HEK293T (cell line): Measurements from ENCODE around the gene WASF1.
"Not testable (repeated sequence)": the region's sequence is repeated elsewhere in the genome, so short reads cannot be mapped to it uniquely, and the experiment has no call there.

Experiments
- CTCF ChIA-PET: fragments of 350-600 bp; formaldehyde crosslinking; extraction: SDS; loops from one replicate; lab custom pipeline; 2021; ENCODE audit warnings: antibody characterized with exemption, inconsistent platforms; lab: Yijun Ruan, JAX
- POLR2A ChIA-PET: fragments of 350-600 bp; formaldehyde crosslinking; extraction: SDS; loops from one replicate; lab custom pipeline; 2020; ENCODE audit warnings: antibody characterized with exemption, inconsistent platforms; lab: Yijun Ruan, JAX
- DNase-seq: peaks from one replicate; pipeline ENCODE4 v3.0.0; 2012; ENCODE audit warnings: mixed read lengths; ENCODE audit errors: extremely low spot score
- ARNT ChIP-seq: fragments of 450-650 bp; IDR thresholded peaks from 2 replicates; pipeline ENCODE4 v1.6.1; 2017; ENCODE audit warnings: mild to moderate bottlenecking
- BHLHE40 ChIP-seq: fragments of 450-650 bp; IDR thresholded peaks from 2 replicates; pipeline ENCODE4 v1.6.1; 2016; ENCODE audit warnings: mild to moderate bottlenecking, moderate library complexity, borderline replicate concordance
- CTBP1 ChIP-seq: fragments of 450-650 bp; IDR thresholded peaks from 2 replicates; pipeline ENCODE4 v1.6.1; 2016; ENCODE audit warnings: borderline replicate concordance
- ELF4 ChIP-seq: fragments of 450-650 bp; IDR thresholded peaks from 2 replicates; pipeline ENCODE4 v1.6.1; 2017; ENCODE audit warnings: antibody characterized with exemption
- FOXA1 ChIP-seq: fragments of 450-650 bp; IDR thresholded peaks from 2 replicates; pipeline ENCODE4 v1.6.1; 2016; ENCODE audit warnings: mild to moderate bottlenecking
- FOXK2 ChIP-seq: fragments of 450-650 bp; IDR thresholded peaks from 2 replicates; pipeline ENCODE4 v1.6.1; 2016; ENCODE audit warnings: mild to moderate bottlenecking
- FOXM1 ChIP-seq: fragments of 450-650 bp; IDR thresholded peaks from 2 replicates; pipeline ENCODE4 v1.6.1; 2017; ENCODE audit warnings: mild to moderate bottlenecking, borderline replicate concordance
- HDGF ChIP-seq: fragments of 450-650 bp; IDR thresholded peaks from 2 replicates; pipeline ENCODE4 v1.6.1; 2017; ENCODE audit warnings: antibody characterized with exemption, borderline replicate concordance
- L3MBTL2 ChIP-seq: fragments of 450-650 bp; conservative IDR thresholded peaks from 2 replicates; pipeline ENCODE4 v1.6.1; 2016; ENCODE audit warnings: mild to moderate bottlenecking
- LEF1 ChIP-seq: fragments of 450-650 bp; IDR thresholded peaks from 2 replicates; pipeline ENCODE4 v1.6.1; 2017; ENCODE audit warnings: mild to moderate bottlenecking, borderline replicate concordance
- NFRKB ChIP-seq: fragments of 450-650 bp; IDR thresholded peaks from 2 replicates; pipeline ENCODE4 v1.6.1; 2016; ENCODE audit warnings: mild to moderate bottlenecking, moderate library complexity
- PKNOX1 ChIP-seq: fragments of 450-650 bp; IDR thresholded peaks from 2 replicates; pipeline ENCODE4 v1.6.1; 2016
- SP1 ChIP-seq: fragments of 450-650 bp; IDR thresholded peaks from 2 replicates; pipeline ENCODE4 v1.6.1; 2017
- SUZ12 ChIP-seq: fragments of 450-650 bp; IDR thresholded peaks from 2 replicates; pipeline ENCODE4 v1.6.1; 2016; ENCODE audit warnings: mild to moderate bottlenecking
- TARDBP ChIP-seq: fragments of 450-650 bp; IDR thresholded peaks from 2 replicates; pipeline ENCODE4 v1.6.1; 2016
- ZNF384 ChIP-seq: fragments of 450-650 bp; IDR thresholded peaks from 2 replicates; pipeline ENCODE4 v1.6.1; 2016

WASF1 gene

DNA sequence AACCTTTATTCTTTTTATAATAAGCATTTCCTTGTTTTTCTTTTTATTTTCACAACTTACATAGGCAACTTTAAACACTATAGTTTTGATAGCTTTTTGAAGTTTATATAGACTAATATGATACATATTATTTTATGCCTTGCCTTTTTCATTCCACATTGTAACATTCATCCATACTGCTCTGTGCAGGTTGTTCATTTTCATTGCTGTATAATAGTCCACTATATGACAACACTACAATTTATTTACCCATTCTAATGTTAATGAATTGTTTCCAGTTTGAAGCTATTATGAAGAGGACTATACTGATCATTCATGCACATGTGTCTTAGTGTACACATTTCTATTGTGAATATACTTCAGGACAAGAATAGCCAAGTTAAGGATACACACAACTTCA, 49.1 kb downstream of the WASF1 start:
- POLR2A ChIA-PET: no interaction called here
- DNase-seq: no peak
- CTCF ChIA-PET: interaction anchor here (0.7 kb wide), 1 partner anchor 859 kb away, joined by 3 read pairs; no protein-coding TSS in a partner anchor
- no peak for TF ChIP-seq LEF1
- TF ChIP-seq ELF4: no peak
- no peak for TF ChIP-seq FOXA1
- no peak for TF ChIP-seq CTBP1
- TF ChIP-seq HDGF: no peak
- no peak for TF ChIP-seq PKNOX1
- TF ChIP-seq BHLHE40: no peak
- no peak for TF ChIP-seq NFRKB
- no peak for TF ChIP-seq ZNF384
- no peak for TF ChIP-seq SP1
- no peak for TF ChIP-seq FOXM1
- no peak for TF ChIP-seq ARNT
- TF ChIP-seq L3MBTL2: no peak
- TF ChIP-seq TARDBP: no peak
- TF ChIP-seq FOXK2: no peak
- TF ChIP-seq SUZ12: no peak

DNA sequence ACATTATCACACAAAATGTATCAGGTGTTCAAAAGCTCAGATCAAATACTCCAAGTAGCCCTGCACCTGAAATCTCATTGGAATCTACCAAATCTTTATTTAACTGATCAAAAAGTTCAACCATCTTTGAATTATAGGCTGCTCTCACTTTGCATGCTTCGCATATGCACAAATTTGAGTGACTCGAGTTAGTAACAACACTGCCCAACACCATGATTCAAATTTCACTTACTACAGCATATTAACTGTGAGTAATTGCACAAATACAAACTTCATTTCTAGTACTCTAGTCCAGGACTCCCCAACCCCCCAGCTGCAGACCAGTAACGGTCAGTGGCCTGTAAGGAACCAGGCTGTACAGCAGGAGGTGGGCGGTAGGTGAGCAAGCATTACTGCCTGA, 51.1 kb downstream of the WASF1 start:
- DNase-seq: no peak
- TF ChIP-seq FOXK2 (no peak), LEF1 (no peak), PKNOX1 (no peak), TARDBP (no peak), HDGF (no peak), SUZ12 (no peak), FOXM1 (no peak), NFRKB (no peak), ARNT (no peak), FOXA1 (no peak), ZNF384 (no peak), L3MBTL2 (no peak), SP1 (no peak), BHLHE40 (no peak), ELF4 (no peak)
- POLR2A ChIA-PET: no interaction called here
- CTCF ChIA-PET: no interaction called here

GRCh38 chr6:110125361-110125760, 54.1 kb downstream of the WASF1 start:
- POLR2A ChIA-PET: no interaction called here
- CTCF ChIA-PET: no interaction called here
- DNase-seq: no peak
- TF ChIP-seq FOXK2: no peak
- TF ChIP-seq HDGF: no peak
- no peak for TF ChIP-seq ELF4

DNA sequence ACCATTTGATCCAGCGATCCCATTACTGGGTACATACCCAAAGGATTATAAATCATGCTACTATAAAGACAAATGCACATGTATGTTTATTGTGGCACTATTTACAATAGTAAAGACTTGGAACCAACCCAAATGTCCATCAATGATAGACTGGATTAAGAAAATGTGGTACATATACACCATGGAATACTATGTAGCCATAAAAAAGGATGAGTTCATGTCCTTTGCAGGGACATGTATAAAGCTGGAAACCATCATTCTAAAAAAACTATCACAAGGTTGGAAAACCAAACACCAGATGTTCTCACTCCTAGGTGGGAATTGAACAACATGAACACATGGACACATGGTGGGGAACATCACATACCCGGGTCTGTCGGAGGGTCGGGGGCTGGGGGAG, 57.8 kb downstream of the WASF1 start:
- POLR2A ChIA-PET, CTCF ChIA-PET, DNase-seq: not testable (repeated sequence)

DNA sequence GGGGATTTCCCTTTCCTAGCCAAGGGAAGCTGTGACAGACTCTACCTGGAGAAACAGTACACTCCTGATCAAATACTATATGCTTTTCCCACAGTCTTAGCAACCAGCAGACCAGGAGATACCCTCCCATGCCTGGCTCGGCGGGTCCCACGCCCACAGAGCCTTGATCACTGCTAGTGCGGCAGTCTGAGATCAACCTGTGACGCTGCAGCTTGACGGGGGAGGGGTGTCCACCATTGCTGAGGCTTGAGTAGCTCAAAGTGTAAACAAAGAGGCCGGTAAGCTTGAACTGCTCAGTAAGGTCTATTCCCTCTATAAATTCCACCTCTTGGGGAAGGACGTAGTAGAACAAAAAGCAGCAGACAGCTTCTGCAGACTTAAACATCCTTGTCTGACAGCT, 63.2 kb downstream of the WASF1 start:
- no peak for DNase-seq
- ChIA-PET CTCF (interaction anchor here (0.6 kb wide), 1 partner anchor 172 kb away, joined by 3 read pairs; no protein-coding TSS in a partner anchor), POLR2A (no interaction called here)
- TF ChIP-seq ARNT: no peak
- no peak for TF ChIP-seq TARDBP
- TF ChIP-seq ZNF384: no peak
- TF ChIP-seq SUZ12: no peak
- no peak for TF ChIP-seq ELF4
- TF ChIP-seq CTBP1: no peak
- TF ChIP-seq HDGF: no peak
- no peak for TF ChIP-seq NFRKB
- TF ChIP-seq L3MBTL2: no peak
- TF ChIP-seq FOXK2: no peak

DNA sequence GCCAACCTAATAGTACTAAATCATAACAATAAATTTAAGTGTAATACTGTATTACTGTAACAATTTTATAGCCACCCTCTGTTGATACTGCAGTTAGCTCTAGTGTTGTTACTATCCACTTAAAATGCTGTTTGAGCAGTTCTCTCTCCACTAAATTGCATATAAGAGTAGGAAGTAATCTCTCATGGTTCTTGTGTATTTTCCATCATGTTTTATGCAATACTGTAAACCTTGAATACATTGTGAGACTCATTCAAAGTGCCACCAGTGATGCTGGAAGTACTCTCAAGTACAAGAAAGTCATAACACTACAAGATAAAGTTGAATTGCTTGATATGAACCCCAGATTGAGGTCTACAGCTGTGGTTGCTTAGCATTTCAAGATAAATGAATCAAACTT, 65.5 kb downstream of the WASF1 start:
- ChIA-PET POLR2A (no interaction called here), CTCF (no interaction called here)
- TF ChIP-seq SUZ12: no peak
- no peak for DNase-seq

DNA sequence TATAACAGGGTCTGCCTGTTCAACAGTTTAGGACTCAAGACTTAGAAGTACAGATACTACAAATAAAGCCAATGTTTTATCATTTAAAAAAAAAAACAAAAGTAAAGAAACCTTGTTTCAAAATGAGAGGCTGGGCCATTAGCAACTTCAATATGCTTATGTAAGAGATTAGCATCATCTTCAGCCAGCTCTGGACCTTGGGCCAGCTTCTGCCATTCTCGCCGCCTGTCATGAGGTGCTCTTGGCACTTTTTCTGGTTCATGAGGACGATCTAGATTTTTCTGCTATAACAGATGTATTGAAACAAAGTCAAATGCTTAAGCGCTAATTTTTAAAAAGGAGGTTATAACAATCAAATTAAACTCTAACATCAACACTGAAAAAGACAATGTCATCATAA, 74.2 kb downstream of the WASF1 start:
- TF ChIP-seq SUZ12 (no peak), TARDBP (no peak), L3MBTL2 (no peak), HDGF (no peak), CTBP1 (no peak), BHLHE40 (no peak), ELF4 (no peak), FOXM1 (no peak)
- no peak for DNase-seq
- ChIA-PET POLR2A (no interaction called here), CTCF (no interaction called here)

GRCh38 chr6:110103260-110103659, 76.2 kb downstream of the WASF1 start:
- no peak for DNase-seq

More at GRCh38 chr6:110103260-110103659, 76.2 kb downstream of the WASF1 start:
- POLR2A ChIA-PET: no interaction called here
- TF ChIP-seq HDGF (no peak), TARDBP (no peak), FOXA1 (no peak), FOXM1 (no peak), ZNF384 (no peak), LEF1 (no peak), FOXK2 (no peak)
- CTCF ChIA-PET: no interaction called here
